Panc1 (cell line): ENCODE data around the gene LIMK2.

ENCODE experiments used
- CTCF ChIP-seq: fragments of 450-650 bp; IDR thresholded peaks from 2 replicates; pipeline ENCODE4 v1.5.1; 2017; ENCODE audit warnings: mild to moderate bottlenecking
- SIN3A ChIP-seq: IDR thresholded peaks from 2 replicates; pipeline ENCODE4 v1.6.1; 2012; ENCODE audit warnings: low read depth, mild to moderate bottlenecking, low read length, moderate library complexity, borderline replicate concordance; ENCODE audit not compliant: insufficient read depth

GRCh38 chr22:31250740-31251600 lies 38.9 kb downstream of the LIMK2 start:
- TF ChIP-seq SIN3A (no peak), CTCF (no peak)
